Activated CD4-positive, alpha-beta T cell treated with anti-CD3 and anti-CD28 coated beads for 36 hours (primary cell): ENCODE measurements around the gene SMIM5. TPM values are rescaled to one million over a fixed set of nuclear protein-coding genes. Genes with fewer than 3 reads are reported as not detected.

ENCODE experiments used
- ATAC-seq: fragments of 200-7000 bp; cut with Tn5 transposase; one replicate; pipeline ENCODE4 v1.10.0; 2021; ENCODE audit warnings: mild to moderate bottlenecking, moderate library complexity
- CTCF ChIA-PET: fragments of 350-600 bp; sonication (Branson Sonifier 250); formaldehyde crosslinking; loops from one replicate; lab custom pipeline; 2021; ENCODE audit warnings: antibody characterized with exemption; lab: Charles Lee
- POLR2A ChIA-PET: fragments of 350-600 bp; sonication (Branson Sonifier 250); formaldehyde crosslinking; loops from one replicate; lab custom pipeline; 2021; ENCODE audit warnings: antibody characterized with exemption, inconsistent platforms; lab: Charles Lee
- DNase-seq: peaks from one replicate; pipeline ENCODE4 v3.0.0-alpha.2; 2020
- H3K27ac Mint-ChIP-seq: one replicate; pipeline ENCODE4 v1.8.0; 2021; ENCODE audit warnings: mixed read lengths
- H3K27me3 Mint-ChIP-seq: one replicate; pipeline ENCODE4 v1.8.0; 2021; ENCODE audit warnings: mixed read lengths
- H3K36me3 Mint-ChIP-seq: one replicate; pipeline ENCODE4 v1.8.0; 2021; ENCODE audit warnings: low read depth, mixed read lengths
- H3K4me1 Mint-ChIP-seq: one replicate; pipeline ENCODE4 v1.8.0; 2021; ENCODE audit warnings: mixed read lengths
- H3K4me3 Mint-ChIP-seq: one replicate; pipeline ENCODE4 v1.8.0; 2021; ENCODE audit warnings: mild to moderate bottlenecking, moderate library complexity, mixed read lengths
- H3K9me3 Mint-ChIP-seq: one replicate; pipeline ENCODE4 v1.8.0; 2021; ENCODE audit warnings: low read depth, mixed read lengths
- intact Hi-C, 2 experiments: fragments of 100-400 bp; cut with DNase I in 1 of 2; cut with micrococcal nuclease in 1 of 2; formaldehyde crosslinking; loops; one replicate each; pipeline versions ENCODE4 v1.14.2 to v1.15.1; 2022 to 2024; cut with DNase I, micrococcal nuclease
- total RNA-seq, 2 experiments: library from RNA; stranded (reverse); gene quantifications; one replicate each; pipeline ENCODE4 v1.2.3, GENCODE V29; 2021

SMIM5 gene
- total RNA-seq, 2 experiments from 2014 or later: 0.12 to 0.14 TPM

- peaks cover 74% of the 10 kb centered on the region for H3K4me1 Mint-ChIP-seq
- POLR2A ChIA-PET: interaction anchor here (0.7 to 1.2 kb wide), 3 partner anchors 13 to 60 kb away, joined by 3 to 12 read pairs (median 3); no protein-coding TSS in a partner anchor
- DNase-seq: peak; percentile 44
- peak overlapping the region; percentile 90 for H3K27ac Mint-ChIP-seq
- H3K4me3 Mint-ChIP-seq: no peak overlapping the region
- peaks cover 26% of the 10 kb centered on the region for H3K36me3 Mint-ChIP-seq
- peak; percentile 23 for ATAC-seq
- H3K27me3 Mint-ChIP-seq: no peaks in the 10 kb centered on the region
- CTCF ChIA-PET: interaction anchor here (0.6 to 3.4 kb wide), 7 partner anchors 15 to 186 kb away, joined by 3 to 26 read pairs (median 4); no protein-coding TSS in a partner anchor
- H3K9me3 Mint-ChIP-seq: no peaks in the 10 kb centered on the region
- intact Hi-C loops: no loop called here
Observed at GRCh38 chr17:75688209-75688825, 55.1 kb downstream of the SMIM5 start.

- peaks cover 66% of the 10 kb centered on the region for H3K4me1 Mint-ChIP-seq
- H3K27me3 Mint-ChIP-seq: no peaks in the 10 kb centered on the region
- no peak overlapping the region for H3K4me3 Mint-ChIP-seq
- H3K9me3 Mint-ChIP-seq: no peaks in the 10 kb centered on the region
- H3K36me3 Mint-ChIP-seq: peaks cover 28% of the 10 kb centered on the region
- intact Hi-C loops: no loop called here
- CTCF ChIA-PET: interaction anchor here (0.8 to 3.4 kb wide), 5 partner anchors 36 to 583 kb away, joined by 3 to 26 read pairs (median 4); no protein-coding TSS in a partner anchor
- H3K27ac Mint-ChIP-seq: peak overlapping the region; percentile 90
- peak; percentile 68 for DNase-seq
- POLR2A ChIA-PET: interaction anchor here (0.9 to 1.2 kb wide), 2 partner anchors 17 to 517 kb away, joined by 3 to 4 read pairs; no protein-coding TSS in a partner anchor
- peak; percentile 80 for ATAC-seq
Observed at GRCh38 chr17:75689441-75689873, 56.2 kb downstream of the SMIM5 start.

Other genes starting within 250 kb of the SMIM5 start
- gene GRB2, start 227.8 kb upstream of the SMIM5 start, total RNA-seq: 100 to 1,000 TPM; 157 to 168 TPM
- gene TMEM94, start 176.8 kb upstream of the SMIM5 start, total RNA-seq: 10 to 100 TPM; 51.4 to 62.5 TPM
- gene CASKIN2, start 117.9 kb upstream of the SMIM5 start, total RNA-seq: 1 to 10 TPM; 2.9 to 3.0 TPM
- gene TSEN54, start 116.9 kb upstream of the SMIM5 start, total RNA-seq: 10 to 100 TPM; 29.2 to 35.1 TPM
- gene LLGL2, start 107.7 kb upstream of the SMIM5 start, total RNA-seq: 1 to 10 TPM; 7.1 to 9.6 TPM
- gene MYO15B, start 45.6 kb upstream of the SMIM5 start, total RNA-seq: 10 to 100 TPM; 20.8 to 22.4 TPM
- 10 to 100 TPM; 36.4 to 40.5 TPM for gene RECQL5, start 33.7 kb downstream of the SMIM5 start, total RNA-seq
- gene SAP30BP, start 33.9 kb downstream of the SMIM5 start, total RNA-seq: 10 to 100 TPM; 87.8 to 100.0 TPM
- gene ITGB4, start 88.0 kb downstream of the SMIM5 start, total RNA-seq: 1 to 10 TPM in 1 of 2 experiments, under 1 TPM in 1; 0.62 to 1.5 TPM
- 10 to 100 TPM; 50.3 to 63.2 TPM for gene GALK1, start 131.8 kb downstream of the SMIM5 start, total RNA-seq
- gene UNK, start 151.4 kb downstream of the SMIM5 start, total RNA-seq: 10 to 100 TPM; 24.5 to 33.7 TPM
- 100 to 1,000 TPM; 106 to 133 TPM for gene UNC13D, start 211.0 kb downstream of the SMIM5 start, total RNA-seq
- gene WBP2, start 221.9 kb downstream of the SMIM5 start, total RNA-seq: 10 to 100 TPM; 68.7 to 74.1 TPM
- gene TRIM47, start 245.1 kb downstream of the SMIM5 start, total RNA-seq: 10 to 100 TPM; 13.4 to 19.9 TPM